GM21737 (cell line): ENCODE measurements around the gene DISC1.
"Not testable (repeated sequence)": the region's sequence is repeated elsewhere in the genome, so short reads cannot be mapped to it uniquely, and the experiment has no call there.

ENCODE experiments used
- ATAC-seq: cut with Tn5 transposase; IDR thresholded peaks from one replicate; pipeline ENCODE4 v1.9.1; 2021; ENCODE audit warnings: mild to moderate bottlenecking, moderate library complexity; ENCODE audit not compliant: unreplicated experiment

Gene DISC1

GRCh38 chr1:231666937-231667608 lies 40.5 kb downstream of the DISC1 start:
- no peak for ATAC-seq

GRCh38 chr1:231667896-231668506 lies 41.4 kb downstream of the DISC1 start:
- no peak for ATAC-seq

- ATAC-seq = no peak
Observed at GRCh38 chr1:231668826-231669225, 42.2 kb downstream of the DISC1 start.

GRCh38 chr1:231669864-231670621 lies 43.5 kb downstream of the DISC1 start:
- not testable (repeated sequence) for ATAC-seq

GRCh38 chr1:231670755-231671154 lies 44.2 kb downstream of the DISC1 start:
- no peak for ATAC-seq

GRCh38 chr1:231674575-231674974 lies 48.0 kb downstream of the DISC1 start:
- no peak for ATAC-seq

- ATAC-seq = no peak
Observed at GRCh38 chr1:231676487-231676886, 49.9 kb downstream of the DISC1 start.

GRCh38 chr1:231677442-231677841 lies 50.9 kb downstream of the DISC1 start:
- no peak for ATAC-seq

GRCh38 chr1:231678011-231678432 lies 51.4 kb downstream of the DISC1 start:
- ATAC-seq = no peak

- no peak for ATAC-seq
Observed at GRCh38 chr1:231679109-231679508, 52.5 kb downstream of the DISC1 start.

- no peak for ATAC-seq
Observed at GRCh38 chr1:231681006-231681405, 54.4 kb downstream of the DISC1 start.

GRCh38 chr1:231682779-231683178 lies 56.2 kb downstream of the DISC1 start:
- ATAC-seq = no peak

- no peak for ATAC-seq
Observed at GRCh38 chr1:231683439-231684165, 57.0 kb downstream of the DISC1 start.

- ATAC-seq = no peak
Observed at GRCh38 chr1:231684356-231685244, 58.0 kb downstream of the DISC1 start.

GRCh38 chr1:231686384-231686783 lies 59.8 kb downstream of the DISC1 start:
- ATAC-seq = no peak

- no peak for ATAC-seq
Observed at GRCh38 chr1:231688989-231689388, 62.4 kb downstream of the DISC1 start.

GRCh38 chr1:231690059-231690458 lies 63.5 kb downstream of the DISC1 start:
- ATAC-seq = no peak

- ATAC-seq = no peak
Observed at GRCh38 chr1:231691618-231692259, 65.1 kb downstream of the DISC1 start.

GRCh38 chr1:231693361-231694074 lies 66.9 kb downstream of the DISC1 start:
- no peak for ATAC-seq
